Fibroblast of the conjunctiva (primary cell): Measurements from ENCODE around the gene BCL2L13.
A peak's percentile ranks its signal among the peaks of the same experiment; 100 is the strongest.
"Not testable (repeated sequence)": the region's sequence is repeated elsewhere in the genome, so short reads cannot be mapped to it uniquely, and the experiment has no call there.

Experiments
- DNase-seq: peaks from one replicate; pipeline ENCODE4 v3.0.0-alpha.2; 2010; ENCODE audit warnings: low read depth

Gene BCL2L13

GRCh38 chr22:17728786-17729185 is 90.2 kb downstream of the BCL2L13 start:
- no peak for DNase-seq

DNA sequence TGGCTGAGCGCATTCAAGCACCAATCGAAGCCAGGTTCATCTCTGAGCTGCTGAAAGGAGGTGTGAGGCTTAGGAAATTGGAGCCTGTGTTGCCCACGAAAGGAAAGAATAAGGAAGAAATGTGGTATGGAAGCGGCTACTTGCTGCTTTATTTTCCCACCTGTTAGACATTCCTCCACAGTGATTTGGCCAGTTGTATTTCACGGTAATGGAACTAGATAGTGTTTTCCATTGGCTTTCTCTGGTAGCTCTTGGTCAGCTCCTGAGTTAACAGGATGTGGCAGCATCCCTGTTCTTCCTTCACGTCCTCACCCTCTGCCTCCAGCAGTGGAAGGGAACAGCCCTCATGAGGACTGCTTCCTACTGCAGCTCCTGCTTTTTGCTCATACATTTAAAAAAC is 91.0 kb downstream of the BCL2L13 start:
- DNase-seq: no peak

DNA sequence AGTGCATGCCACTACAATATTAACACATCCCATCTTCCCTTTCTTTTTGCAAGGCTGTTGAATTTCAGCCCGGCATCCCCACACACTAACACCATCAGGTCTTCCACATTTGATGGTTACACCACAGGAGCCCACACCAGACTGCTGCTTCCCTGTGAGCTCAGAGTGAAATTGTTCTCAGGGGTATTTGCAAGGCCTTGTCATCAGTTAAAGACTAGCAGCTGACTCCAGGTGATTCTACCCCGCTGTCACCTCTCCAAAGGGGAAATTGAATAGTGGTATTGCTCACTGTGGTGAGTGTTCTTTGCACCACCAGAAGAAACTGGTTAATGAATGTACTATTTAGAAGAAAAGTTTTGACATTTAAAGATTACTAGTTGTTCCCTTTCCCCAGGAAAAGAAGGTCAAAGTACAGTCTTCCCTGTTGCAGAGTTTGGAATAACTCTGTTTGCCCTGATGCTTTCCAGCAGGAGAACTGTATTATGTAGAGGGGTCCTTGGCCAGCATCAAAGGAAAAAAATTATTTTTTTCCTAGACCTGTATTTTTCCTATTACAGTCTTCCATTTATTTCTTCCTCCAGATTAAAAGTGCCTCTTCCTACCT is 93.8 kb downstream of the BCL2L13 start:
- DNase-seq: no peak

DNA sequence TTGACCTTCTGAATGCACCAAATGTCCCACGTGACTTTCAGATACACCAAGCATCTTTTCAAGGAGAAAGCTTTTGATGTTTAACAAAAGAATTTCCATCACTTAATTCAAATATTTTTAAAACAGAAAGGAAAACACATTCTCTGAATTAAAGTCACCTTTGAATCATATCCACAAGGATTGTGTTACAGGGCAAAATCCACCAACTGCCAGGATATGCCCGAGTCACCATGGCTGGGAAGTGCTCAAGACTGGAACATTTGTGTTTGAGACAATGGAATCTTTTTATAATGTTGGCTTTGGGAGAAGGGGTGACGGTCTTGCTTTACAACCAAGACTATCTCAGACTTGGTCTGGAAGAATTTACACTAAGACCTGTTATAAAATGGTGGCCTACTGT is 94.9 kb downstream of the BCL2L13 start:
- no peak for DNase-seq

DNA sequence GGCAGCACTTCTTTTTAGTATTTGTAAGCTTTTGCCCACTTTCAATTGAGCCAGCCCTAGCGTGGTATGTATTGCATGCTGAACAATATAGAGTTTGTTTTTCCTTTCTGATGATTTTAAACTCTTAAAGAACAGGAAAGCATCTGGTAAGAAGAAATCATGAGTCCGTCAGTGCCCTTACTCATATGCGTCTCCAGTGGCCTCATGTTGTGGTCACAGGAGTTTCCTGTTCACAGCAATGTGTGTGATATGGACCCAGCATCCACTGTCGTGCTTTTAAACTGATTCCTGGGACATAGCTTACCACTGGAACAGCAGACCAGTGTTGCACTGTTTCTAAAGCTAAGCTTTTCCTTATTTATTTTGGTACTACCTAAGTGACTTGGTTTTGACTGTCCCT is 95.6 kb downstream of the BCL2L13 start:
- DNase-seq: no peak

DNA sequence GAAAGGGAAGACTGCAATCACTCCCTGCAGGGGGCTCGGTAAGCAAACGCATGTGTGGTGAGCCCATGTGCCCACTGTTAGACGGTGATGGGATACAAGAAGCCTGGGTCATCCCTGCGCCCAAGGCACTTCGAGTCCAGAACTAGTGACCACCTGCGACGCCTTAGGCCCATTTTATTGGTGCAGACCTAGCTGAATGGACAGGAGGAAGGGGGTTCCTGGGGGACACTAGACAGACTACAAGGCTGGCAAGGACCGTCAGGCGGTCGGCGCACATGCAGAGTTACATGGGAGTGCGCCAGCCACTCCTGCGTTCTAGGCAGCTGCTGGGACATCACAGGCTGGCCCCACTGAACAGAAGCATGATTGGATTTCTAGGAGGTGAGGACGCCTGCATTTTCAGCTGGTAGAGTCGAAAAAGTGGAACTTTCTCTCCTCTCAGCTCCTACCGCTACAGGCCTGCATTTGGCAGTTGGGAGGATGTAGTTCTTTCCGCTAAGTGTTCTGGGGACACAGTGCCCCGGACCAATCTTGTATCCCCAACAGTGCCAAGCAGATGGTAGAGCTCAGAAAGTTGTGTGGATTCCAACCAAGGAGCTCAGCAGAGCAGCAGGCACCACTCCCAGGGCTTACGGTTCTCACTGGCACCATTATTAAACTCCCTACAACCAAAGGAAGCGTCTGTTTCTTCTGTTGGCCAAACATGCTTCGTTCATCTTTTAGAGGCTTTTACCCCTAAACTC is 100.0 kb downstream of the BCL2L13 start:
- no peak for DNase-seq

GRCh38 chr22:17739196-17739975 is 100.8 kb downstream of the BCL2L13 start:
- DNase-seq: no peak

GRCh38 chr22:17741866-17742526 is 103.4 kb downstream of the BCL2L13 start:
- no peak for DNase-seq

DNA sequence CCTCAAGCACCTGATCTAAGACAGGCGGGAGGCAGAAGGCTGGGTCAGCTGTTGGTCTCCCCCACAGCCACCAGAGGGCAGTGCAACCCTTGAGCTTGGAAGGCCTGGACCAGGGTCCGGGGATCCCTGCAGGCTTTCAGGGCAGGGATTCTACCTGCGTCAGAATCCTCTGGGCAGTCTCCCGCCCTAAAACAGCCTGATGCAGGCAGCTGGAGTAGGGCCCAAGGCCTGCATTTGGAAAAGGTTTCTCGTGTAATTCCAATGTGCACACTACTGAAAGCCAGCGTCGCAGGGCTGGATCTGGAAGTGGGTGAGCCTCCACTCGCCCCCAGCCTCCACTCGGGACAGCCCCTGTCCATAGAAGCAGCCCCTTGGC is 104.0 kb downstream of the BCL2L13 start:
- peak; percentile 51 for DNase-seq

GRCh38 chr22:17743661-17744411 is 105.3 kb downstream of the BCL2L13 start:
- no peak for DNase-seq

GRCh38 chr22:17744430-17744829 is 105.9 kb downstream of the BCL2L13 start:
- DNase-seq: no peak

GRCh38 chr22:17746916-17747315 is 108.4 kb downstream of the BCL2L13 start:
- DNase-seq: no peak

DNA sequence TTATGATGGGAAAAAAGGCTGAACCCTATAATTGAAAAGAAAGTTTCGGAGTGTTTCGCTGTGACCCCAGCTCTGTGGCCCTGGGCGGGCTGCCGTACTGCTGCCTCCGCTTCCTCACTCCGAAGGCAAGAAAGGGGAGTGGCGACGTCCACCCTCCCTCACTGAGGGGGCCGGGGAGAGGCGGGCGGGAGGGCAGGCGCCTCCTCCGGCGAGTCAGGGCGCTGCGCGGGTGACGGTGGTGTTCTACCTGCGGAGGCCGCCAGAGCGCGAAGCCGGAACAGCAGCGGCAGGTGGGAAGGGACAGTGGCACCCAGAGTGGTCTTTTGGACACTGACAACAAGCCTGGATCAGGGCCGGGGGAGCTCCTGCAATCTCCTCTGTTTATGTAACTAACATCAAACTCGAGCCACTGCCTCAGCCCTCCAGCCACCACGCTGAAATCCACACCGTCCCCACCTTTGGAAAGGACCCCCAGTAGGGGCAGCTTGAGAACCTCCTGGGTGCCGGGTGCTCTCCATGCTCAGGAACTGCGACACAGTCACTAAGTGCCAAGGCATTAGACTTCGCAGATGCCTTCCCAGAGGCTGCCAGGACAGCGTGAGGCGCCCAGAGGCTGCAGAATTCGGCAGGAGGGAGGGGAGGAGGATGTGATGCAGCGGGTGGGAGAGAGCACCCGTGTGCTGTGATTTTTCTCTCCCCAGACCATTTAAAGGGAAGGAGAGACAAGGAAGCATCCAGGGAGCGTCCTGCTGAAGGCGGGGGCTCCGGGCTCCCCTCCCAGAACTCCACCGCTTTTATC is 110.2 kb downstream of the BCL2L13 start:
- DNase-seq: no peak

GRCh38 chr22:17749605-17750395 is 111.2 kb downstream of the BCL2L13 start:
- no peak for DNase-seq

DNA sequence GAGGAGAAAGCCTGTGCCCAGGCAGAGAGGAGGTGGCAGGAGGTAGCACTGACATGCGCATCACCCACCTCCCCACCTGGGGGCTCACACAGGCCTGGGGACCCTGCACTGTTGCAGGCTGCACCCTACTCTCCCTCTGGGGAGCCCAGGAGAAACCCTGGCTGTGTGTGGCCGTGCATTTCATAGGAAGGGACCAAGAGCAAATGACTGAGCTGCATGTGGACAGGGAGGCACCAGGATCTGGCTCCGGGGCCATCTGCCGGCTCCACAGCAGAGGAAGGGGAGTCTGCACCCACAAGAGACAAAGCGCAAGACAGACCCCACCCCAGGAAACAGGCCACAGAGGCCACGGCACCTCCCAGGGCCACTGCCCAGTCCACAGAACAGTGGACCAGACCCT is 113.0 kb downstream of the BCL2L13 start:
- no peak for DNase-seq

DNA sequence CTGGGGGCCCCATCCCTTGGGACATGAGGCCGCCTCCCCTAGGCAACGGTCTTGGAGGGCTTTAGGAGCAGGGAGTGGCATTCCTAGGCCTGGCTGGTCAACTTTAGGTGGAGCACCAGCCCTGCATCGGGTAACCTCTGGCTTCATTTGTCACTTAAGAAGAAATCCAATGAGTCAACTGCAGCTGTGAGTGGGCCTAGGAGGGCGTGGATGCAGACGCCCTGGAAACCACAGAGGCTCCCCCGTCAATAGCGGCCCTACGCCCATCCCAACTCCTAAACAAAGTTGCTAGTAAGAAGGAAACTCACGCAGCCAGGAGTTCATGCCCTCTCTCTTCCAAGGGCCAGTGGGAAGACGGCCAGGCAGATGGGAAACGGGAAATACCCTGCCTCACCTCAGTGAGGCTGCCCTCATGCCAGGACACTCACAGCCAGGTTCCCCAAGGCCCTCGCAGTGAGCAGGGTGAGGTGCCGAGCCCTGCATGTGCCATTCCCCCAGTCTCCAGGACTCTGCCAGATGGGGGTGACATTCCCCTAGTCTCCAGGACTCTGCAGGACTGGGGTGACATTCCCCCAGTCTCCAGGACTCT is 114.9 kb downstream of the BCL2L13 start:
- DNase-seq: no peak

DNA sequence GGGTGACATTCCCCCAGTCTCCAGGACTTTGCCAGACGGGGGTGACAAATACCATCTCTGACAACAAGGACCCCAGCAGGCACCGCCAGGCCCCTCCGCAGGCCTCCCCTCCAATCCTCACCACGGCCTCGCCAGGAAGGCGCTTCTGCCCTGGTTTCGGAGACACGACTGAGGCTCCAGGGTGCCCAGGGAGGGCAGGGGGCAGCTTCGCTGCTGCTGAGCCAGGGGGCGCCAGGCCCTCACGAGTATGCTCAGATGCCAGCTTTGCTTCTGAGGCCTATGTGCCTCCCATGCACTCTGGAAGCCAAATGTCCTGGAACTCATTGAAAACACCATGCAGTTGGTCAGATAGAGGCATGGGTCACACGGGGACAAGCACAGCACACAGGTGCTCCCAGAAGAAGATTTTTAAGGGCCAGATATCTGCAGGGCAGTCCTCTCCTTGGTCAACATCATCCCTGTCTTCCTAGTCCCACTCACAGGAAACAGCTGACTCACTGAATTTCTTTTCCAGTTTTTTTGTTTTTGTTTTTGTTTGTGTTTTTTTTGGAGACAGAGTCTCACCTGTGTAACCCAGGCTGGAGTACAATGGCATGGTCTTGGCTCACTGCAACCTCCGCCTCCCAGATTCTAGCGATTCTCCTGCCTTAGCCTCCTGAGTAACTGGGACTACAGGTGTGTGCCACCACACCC is 115.8 kb downstream of the BCL2L13 start:
- DNase-seq: no peak

DNA sequence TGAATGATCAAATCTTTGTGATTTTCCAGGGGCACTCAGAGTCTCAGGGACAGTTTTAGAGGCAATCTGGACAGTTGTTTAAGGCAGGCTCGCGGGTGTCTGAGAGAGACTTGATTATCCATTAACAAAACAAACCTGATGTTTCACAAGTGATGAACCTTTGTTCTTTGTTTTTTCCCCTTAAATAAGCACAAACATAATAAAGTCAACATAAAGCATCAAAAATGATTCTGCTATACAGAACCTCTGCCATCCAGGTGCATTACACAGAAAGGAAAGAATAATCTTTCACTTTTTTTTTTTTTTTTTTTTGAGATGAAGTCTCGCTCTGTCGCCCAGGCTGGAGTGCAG is 122.6 kb downstream of the BCL2L13 start:
- no peak for DNase-seq

DNA sequence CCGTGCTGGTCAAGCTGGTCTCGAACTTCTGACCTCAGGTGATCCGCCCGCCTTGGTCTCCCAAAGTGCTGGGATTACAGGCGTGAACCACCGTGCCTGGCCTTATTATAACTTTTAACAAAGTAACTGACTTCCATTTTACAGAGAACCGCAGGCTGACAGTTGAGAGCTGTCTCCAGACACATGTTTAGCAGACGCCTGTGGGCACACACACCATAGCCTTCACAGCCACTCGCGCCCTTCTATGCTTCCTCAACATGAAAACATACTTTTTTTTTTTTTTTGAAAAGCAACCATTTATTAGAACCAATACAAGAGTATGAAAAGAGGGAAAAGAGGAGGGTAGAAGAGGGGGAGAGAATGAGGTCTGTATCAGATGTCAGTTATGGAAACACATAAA is 124.9 kb downstream of the BCL2L13 start:
- DNase-seq: not testable (repeated sequence)
